ENCODE data around the gene P2RX3.

Gene P2RX3

DNA sequence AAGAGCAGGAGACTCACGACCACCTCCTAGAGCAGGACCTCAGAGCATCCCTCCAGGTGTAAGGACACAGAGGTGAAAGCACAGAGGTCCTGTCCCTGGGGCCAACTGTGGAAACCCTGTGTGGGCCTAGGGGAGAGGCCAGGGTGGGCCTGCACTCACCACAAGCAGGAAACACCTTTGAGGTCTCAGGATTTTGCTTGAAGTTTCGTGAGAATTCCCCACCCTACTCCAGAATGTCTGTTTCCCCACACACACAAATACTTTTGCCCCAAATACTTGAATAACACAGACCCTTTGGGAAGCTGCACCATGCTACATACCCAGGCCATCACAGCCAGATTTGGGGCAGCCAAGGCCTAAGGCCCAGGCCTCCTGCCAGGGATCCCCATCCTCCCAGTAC lies 70.6 kb downstream of the P2RX3 start:
- TF ChIP-seq GATA2 (IDR thresholded peaks at IDR 0.05; ENCODE audit: low read depth, low read length) (no peak), GATA3 (IDR thresholded peaks at IDR 0.05; ENCODE audit: low read depth, low read length) (no peak)

DNA sequence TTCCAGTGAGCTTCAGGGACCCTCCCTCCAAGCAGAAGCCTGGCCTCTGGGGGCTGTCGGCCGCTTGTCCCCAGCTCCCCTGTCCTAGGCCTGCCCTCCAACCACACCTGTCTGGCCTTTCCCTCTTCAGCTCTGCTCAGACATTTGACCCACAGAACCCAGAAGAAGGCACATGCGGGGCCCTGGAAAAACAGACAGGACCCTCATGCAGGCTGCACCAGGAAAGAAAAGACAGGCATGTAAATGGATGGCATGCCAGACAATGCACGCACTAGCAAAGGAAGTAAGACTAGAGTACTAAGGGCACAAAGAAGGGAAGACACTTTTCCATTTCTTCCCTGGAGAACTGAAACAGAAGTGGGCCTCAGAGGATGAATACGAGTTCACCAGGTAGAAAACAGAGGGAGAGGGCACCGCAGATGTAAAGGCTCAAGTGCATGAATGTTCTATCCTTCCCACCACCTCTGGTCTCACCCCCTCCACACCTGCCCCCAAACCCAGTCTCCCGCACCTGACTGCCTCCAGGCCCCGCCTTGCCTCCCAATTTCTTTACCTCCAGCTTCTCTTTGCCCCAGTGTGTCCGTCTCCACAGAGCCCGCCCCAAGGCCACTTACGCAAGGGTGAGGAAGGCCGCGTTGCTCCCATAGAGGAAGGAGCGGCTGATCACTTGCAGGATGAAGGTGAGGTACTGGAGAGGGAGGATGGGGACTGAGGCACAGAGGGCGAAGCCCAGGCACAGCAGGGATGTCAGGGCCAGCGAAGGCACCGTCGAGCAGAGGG lies 71.4 kb downstream of the P2RX3 start:
- no peak for TF ChIP-seq GATA3 (IDR thresholded peaks at IDR 0.05; ENCODE audit: low read depth, low read length)
- TF ChIP-seq GATA2 (IDR thresholded peaks at IDR 0.05; ENCODE audit: low read depth, low read length) = no peak

DNA sequence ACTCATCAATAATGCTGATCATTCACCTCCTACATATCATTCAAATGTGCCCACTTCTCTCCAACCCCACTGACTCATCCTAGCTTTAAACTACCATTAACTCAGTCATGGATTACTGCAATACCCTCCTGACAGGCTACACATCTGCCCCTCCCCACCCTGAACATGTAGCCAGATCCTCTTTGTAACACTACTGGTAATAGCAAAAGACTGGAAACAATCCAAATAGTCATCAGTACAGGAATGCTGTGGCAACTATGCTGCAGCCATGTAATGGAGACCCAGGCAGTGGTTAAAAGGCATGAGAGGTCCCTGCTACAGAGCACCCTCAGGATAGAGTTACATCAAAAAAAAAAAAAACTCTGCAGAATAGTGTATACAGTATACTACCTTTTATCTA lies 72.1 kb downstream of the P2RX3 start:
- TF ChIP-seq GATA2 (IDR thresholded peaks at IDR 0.05; ENCODE audit: low read depth, low read length) = no peak
- no peak for TF ChIP-seq GATA3 (IDR thresholded peaks at IDR 0.05; ENCODE audit: low read depth, low read length)

DNA sequence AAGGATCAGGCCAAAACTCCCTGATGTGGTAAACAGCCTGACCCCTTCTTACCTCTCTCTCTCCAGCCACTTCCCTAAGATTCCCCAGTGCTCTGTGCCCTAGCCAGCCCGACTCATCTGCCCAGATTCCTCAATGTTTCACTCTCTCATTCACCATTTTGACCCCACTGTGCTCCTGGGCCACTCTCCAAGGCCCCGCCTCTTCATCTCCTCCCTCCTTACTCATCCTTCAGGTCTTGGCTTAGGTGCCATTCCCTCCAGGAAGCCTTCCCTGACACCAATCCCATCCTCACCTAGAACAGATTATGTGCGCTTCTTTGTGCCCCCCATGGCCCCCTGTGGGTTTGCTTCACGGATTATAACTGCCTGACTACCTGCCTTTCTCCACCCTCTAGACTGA lies 75.5 kb downstream of the P2RX3 start:
- TF ChIP-seq GATA2 (IDR thresholded peaks at IDR 0.05; ENCODE audit: low read depth, low read length) (no peak), GATA3 (IDR thresholded peaks at IDR 0.05; ENCODE audit: low read depth, low read length) (no peak)

DNA sequence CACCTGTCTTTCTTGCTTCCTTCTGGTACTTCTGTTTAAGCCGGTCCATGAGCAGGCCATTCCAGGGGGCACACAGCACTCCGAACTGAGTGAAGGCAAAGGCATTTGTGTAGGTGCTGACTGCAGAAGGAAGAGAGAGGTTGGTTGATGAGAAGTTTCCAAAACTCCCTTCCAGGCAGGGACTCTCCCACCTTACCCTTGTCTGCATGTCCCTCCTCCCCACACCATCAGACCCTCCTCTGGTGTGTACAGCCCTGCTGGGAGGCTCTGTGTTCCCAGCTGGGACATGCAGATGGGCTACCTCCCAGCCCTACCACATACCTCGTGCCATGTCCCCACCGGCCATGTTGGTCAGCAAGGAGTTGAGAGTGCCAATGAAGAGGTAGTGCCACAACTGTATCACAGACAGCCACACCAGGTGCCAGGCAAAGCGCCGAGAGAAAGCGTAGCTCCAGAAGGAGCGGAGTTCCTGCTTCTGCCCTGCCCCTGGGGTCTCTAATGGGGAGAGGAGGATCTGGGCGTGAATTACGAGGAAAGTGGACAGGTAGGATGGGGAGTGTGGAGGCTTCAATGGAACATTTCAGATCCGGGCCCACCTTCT lies 76.6 kb downstream of the P2RX3 start:
- TF ChIP-seq GATA3 (IDR thresholded peaks at IDR 0.05; ENCODE audit: low read depth, low read length) (no peak), GATA2 (IDR thresholded peaks at IDR 0.05; ENCODE audit: low read depth, low read length) (no peak)

DNA sequence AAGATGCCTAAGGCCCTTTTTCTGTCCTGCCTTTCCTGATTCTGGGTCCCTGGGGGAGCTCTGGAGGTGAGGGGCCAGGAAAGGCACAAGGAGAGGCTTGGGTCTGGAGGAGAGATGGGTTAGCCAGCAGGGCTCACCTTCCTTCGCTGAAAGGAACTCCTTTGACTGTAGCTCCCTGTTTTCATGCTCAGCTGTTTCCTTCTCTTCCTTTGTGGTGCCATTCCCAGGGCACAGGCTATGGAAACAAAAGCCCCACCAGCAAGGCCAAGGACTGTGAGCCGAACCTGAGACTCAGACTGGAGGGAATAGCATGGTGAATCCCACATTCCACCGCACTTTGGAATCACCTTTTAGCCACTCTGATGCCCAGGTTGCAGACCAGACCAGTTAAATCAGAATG lies 78.3 kb downstream of the P2RX3 start:
- no peak for TF ChIP-seq GATA3 (IDR thresholded peaks at IDR 0.05; ENCODE audit: low read depth, low read length)
- no peak for TF ChIP-seq GATA2 (IDR thresholded peaks at IDR 0.05; ENCODE audit: low read depth, low read length)

DNA sequence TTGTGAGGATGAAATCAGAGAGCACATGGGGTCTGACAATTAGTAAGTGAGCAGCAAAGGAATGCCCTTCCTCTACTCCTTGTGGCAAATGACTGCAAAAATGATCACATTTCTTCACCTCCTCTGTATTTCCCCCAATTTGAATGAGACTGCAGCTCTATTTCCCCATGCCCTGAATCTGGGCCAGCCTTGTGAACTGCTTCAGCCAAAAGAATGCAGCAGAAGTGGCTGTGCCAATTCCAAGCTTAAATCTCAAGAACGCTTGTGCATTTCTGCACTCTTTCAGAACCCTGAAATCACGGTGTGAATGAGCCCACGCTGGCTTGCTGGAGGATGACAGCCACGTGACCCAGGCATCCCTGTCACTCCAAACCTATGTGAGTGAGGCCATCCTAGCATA lies 78.9 kb downstream of the P2RX3 start:
- TF ChIP-seq GATA3 (IDR thresholded peaks at IDR 0.05; ENCODE audit: low read depth, low read length) (no peak), GATA2 (IDR thresholded peaks at IDR 0.05; ENCODE audit: low read depth, low read length) (no peak)

DNA sequence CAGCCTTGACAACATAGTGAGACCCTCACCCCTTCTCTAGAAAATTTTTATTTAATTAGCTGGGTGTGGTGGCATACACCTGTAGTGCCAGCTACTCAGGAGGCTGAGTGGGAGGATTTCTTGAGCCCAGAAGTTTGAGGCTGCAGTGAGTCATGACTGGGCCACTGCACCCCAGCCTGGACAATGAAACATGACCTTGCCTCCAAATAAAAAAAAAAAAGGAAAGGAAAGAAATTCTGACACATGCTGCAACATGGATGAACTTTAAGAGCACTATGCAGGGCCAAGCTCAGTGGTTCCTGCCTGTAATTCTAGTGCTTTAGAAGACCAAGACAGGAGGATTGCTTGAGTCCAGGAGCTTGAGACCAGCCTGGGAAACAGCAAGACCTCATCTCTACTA lies 80.0 kb downstream of the P2RX3 start:
- TF ChIP-seq GATA3 (IDR thresholded peaks at IDR 0.05; ENCODE audit: low read depth, low read length) (no peak), GATA2 (IDR thresholded peaks at IDR 0.05; ENCODE audit: low read depth, low read length) (no peak)

DNA sequence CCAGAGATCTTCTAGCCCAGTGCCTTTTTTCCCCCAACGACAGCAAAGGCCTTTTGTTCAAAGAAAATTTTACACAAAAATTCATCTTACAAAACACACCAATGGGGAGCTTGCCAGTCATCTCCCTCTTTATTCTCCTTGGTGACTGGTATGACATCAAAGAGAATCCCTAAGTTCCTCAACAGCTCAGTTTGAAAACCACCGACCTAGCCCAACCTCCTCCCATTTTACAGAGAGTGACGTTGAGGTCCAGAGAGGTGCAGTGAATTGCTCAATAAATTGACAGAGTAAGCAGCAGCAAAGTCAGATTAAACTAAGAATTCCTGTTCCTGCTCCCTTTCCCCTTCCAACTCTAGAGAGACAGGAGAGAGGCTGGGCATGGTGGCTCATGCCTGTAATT lies 81.0 kb downstream of the P2RX3 start:
- no peak for TF ChIP-seq GATA2 (IDR thresholded peaks at IDR 0.05; ENCODE audit: low read depth, low read length)
- no peak for TF ChIP-seq GATA3 (IDR thresholded peaks at IDR 0.05; ENCODE audit: low read depth, low read length)

DNA sequence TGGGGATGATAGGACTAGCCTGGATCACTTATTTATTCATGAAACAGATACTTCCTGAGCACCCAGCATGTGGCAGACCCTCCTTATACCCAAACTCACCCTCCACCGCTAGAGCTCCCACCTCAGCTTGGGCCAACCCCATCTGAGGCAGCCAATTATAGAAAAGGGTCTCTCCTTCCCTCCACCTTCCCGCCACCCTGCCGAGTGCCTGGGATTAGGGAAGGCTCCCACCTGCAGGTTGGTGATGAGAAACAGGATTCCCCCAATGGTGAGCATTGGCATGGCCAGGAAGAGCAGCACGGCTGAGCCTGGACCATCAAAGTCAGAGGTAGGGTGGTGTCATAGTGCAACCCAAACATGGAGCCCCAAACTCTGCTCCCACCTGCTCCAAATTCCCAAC lies 82.9 kb downstream of the P2RX3 start:
- TF ChIP-seq GATA3 (IDR thresholded peaks at IDR 0.05; ENCODE audit: low read depth, low read length) (no peak), GATA2 (IDR thresholded peaks at IDR 0.05; ENCODE audit: low read depth, low read length) (no peak)

DNA sequence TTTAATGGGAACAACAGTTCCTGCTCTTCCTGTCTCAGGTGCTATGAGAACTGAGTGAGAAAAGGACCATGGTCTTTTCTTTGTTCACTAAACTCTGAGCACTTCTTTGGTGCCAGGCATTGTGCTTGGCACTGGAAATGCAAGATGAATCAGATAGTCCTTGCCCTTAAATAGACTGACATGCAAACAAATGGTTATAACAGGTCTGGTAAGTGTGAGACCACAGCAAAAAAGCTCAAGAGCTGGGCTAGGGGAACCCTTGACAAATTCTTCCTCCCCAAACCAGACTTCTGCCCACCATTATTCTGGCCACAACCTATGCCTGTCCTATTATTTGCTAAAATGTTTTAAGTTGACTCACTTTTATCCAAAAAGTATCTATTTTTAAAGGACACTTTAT lies 83.7 kb downstream of the P2RX3 start:
- TF ChIP-seq GATA3 (IDR thresholded peaks at IDR 0.05; ENCODE audit: low read depth, low read length) (no peak), GATA2 (IDR thresholded peaks at IDR 0.05; ENCODE audit: low read depth, low read length) (no peak)
